ENCODE results near the gene ARHGAP26.
"Not testable (repeated sequence)": the region's sequence is repeated elsewhere in the genome, so short reads cannot be mapped to it uniquely, and the experiment has no call there.

ARHGAP26 gene

GRCh38 chr5:142961440-142962173 lies 191.4 kb downstream of the ARHGAP26 start:
- no peak for DNase-seq (ENCODE audit: low spot score)

GRCh38 chr5:142962174-142962533 lies 192.0 kb downstream of the ARHGAP26 start:
- DNase-seq (ENCODE audit: low spot score) = no peak

- DNase-seq (ENCODE audit: low spot score) = not testable (repeated sequence)
Observed at GRCh38 chr5:142965258-142966120, 195.3 kb downstream of the ARHGAP26 start.

GRCh38 chr5:142966121-142966420 lies 195.9 kb downstream of the ARHGAP26 start:
- no peak for DNase-seq (ENCODE audit: low spot score)

GRCh38 chr5:142969186-142969585 lies 199.0 kb downstream of the ARHGAP26 start:
- DNase-seq (ENCODE audit: low spot score) = no peak

GRCh38 chr5:142969624-142970439 lies 199.7 kb downstream of the ARHGAP26 start:
- no peak for DNase-seq (ENCODE audit: low spot score)

GRCh38 chr5:142970440-142971030 lies 200.4 kb downstream of the ARHGAP26 start:
- DNase-seq (ENCODE audit: low spot score) = no peak

- DNase-seq (ENCODE audit: low spot score) = no peak
Observed at GRCh38 chr5:142971303-142972013, 201.3 kb downstream of the ARHGAP26 start.

GRCh38 chr5:142972064-142972570 lies 201.9 kb downstream of the ARHGAP26 start:
- DNase-seq (ENCODE audit: low spot score) = no peak

- DNase-seq (ENCODE audit: low spot score) = no peak
Observed at GRCh38 chr5:142973932-142974331, 203.8 kb downstream of the ARHGAP26 start.

- DNase-seq (ENCODE audit: low spot score) = no peak
Observed at GRCh38 chr5:142974409-142974808, 204.2 kb downstream of the ARHGAP26 start.

- DNase-seq (ENCODE audit: low spot score) = no peak
Observed at GRCh38 chr5:142976861-142977260, 206.7 kb downstream of the ARHGAP26 start.

- peak; percentile 83 for DNase-seq (ENCODE audit: low spot score)
Observed at GRCh38 chr5:142977363-142978051, 207.3 kb downstream of the ARHGAP26 start.

- DNase-seq (ENCODE audit: low spot score) = no peak
Observed at GRCh38 chr5:142978252-142978651, 208.1 kb downstream of the ARHGAP26 start.

- DNase-seq (ENCODE audit: low spot score) = no peak
Observed at GRCh38 chr5:142978726-142979125, 208.5 kb downstream of the ARHGAP26 start.

GRCh38 chr5:142979636-142980035 lies 209.5 kb downstream of the ARHGAP26 start:
- no peak for DNase-seq (ENCODE audit: low spot score)

- no peak for DNase-seq (ENCODE audit: low spot score)
Observed at GRCh38 chr5:142981475-142981874, 211.3 kb downstream of the ARHGAP26 start.

GRCh38 chr5:142981886-142982820 lies 212.0 kb downstream of the ARHGAP26 start:
- DNase-seq (ENCODE audit: low spot score) = no peak

GRCh38 chr5:142982821-142983200 lies 212.6 kb downstream of the ARHGAP26 start:
- DNase-seq (ENCODE audit: low spot score) = no peak

GRCh38 chr5:142984011-142984410 lies 213.8 kb downstream of the ARHGAP26 start:
- no peak for DNase-seq (ENCODE audit: low spot score)
